K562 (cell line): ENCODE data around the gene NRCAM. TPM values are rescaled to one million over a fixed set of nuclear protein-coding genes. Genes with fewer than 3 reads are reported as not detected.

Source experiments
- CHD7 ChIP-seq: fragments of 200-600 bp; sonication (generic); IDR thresholded peaks from one replicate; pipeline ENCODE4 v1.6.1; 2012; ENCODE audit warnings: mild to moderate bottlenecking, low read depth, low read length, inconsistent platforms
- ETV1 ChIP-seq: fragments of 450-650 bp; conservative IDR thresholded peaks from 2 replicates; pipeline ENCODE4 v1.6.1; 2016; ENCODE audit warnings: missing genetic modification characterization, control low read depth, low read depth, missing compliant biosample characterization
- FOXP1 ChIP-seq: sonication (generic); formaldehyde crosslinking; IDR thresholded peaks from 2 replicates; pipeline ENCODE4 v1.8.0; 2022; ENCODE audit warnings: mild to moderate bottlenecking, missing genetic modification reagents
- HDAC3 ChIP-seq: fragments of 450-650 bp; IDR thresholded peaks from 2 replicates; pipeline ENCODE4 v1.6.1; 2018; ENCODE audit warnings: borderline replicate concordance, mild to moderate bottlenecking, moderate library complexity; ENCODE audit not compliant: partially characterized antibody
- KHSRP ChIP-seq: fragments of 450-650 bp; IDR thresholded peaks from 2 replicates; pipeline ENCODE4 v1.6.1; 2017
- LCOR ChIP-seq: sonication (generic); formaldehyde crosslinking; IDR thresholded peaks from 2 replicates; pipeline ENCODE4 v1.8.0; 2022; ENCODE audit warnings: mild to moderate bottlenecking, missing genetic modification reagents
- MYBL2 ChIP-seq, 2 experiments: fragments of 450-650 bp in 1 of 2; sonication (generic) in 1 of 2; formaldehyde crosslinking in 1 of 2; IDR thresholded peaks; 2 replicates each; pipeline versions ENCODE4 v1.6.1 to v1.8.1; 2017 to 2022; ENCODE audit warnings: borderline replicate concordance in 1 of 2, inconsistent platforms in 1 of 2, low read depth in 1 of 2, mild to moderate bottlenecking in 1 of 2, missing genetic modification reagents in 1 of 2, moderate library complexity in 1 of 2
- PATZ1 ChIP-seq: fragments of 250-450 bp; sonication (Bioruptor Pico); IDR thresholded peaks from 2 replicates; pipeline ENCODE4 v1.5.0; 2020; ENCODE audit warnings: mild to moderate bottlenecking, borderline replicate concordance
- PHB2 ChIP-seq: fragments of 450-650 bp; IDR thresholded peaks from 2 replicates; pipeline ENCODE4 v1.6.1; 2017; ENCODE audit warnings: low read depth
- SPI1 ChIP-seq: IDR thresholded peaks from 2 replicates; pipeline ENCODE4 v1.6.1; 2011; ENCODE audit warnings: low read depth, low read length, control low read depth, borderline replicate concordance
- ZBED1 ChIP-seq: IDR thresholded peaks from 2 replicates; pipeline ENCODE4 v1.6.1; 2014
- ZNF184 ChIP-seq: sonication (generic); formaldehyde crosslinking; IDR thresholded peaks from 2 replicates; pipeline ENCODE4 v1.5.0; 2020; ENCODE audit warnings: missing genetic modification reagents
- ZNF449 ChIP-seq: fragments of 250-450 bp; sonication (Bioruptor Pico); IDR thresholded peaks from 2 replicates; pipeline ENCODE4 v1.8.0; 2022; ENCODE audit warnings: moderate library complexity, mild to moderate bottlenecking, inconsistent platforms
- polyA plus RNA-seq, 8 experiments: library from polyadenylated mRNA; depleted of rRNA in 4 of 8; stranded (reverse) in 5 of 8; unstranded in 3 of 8; fragments of >200 nt; fragmentation: Nextera tagmentation in 2 of 8; fragmentation: Illumina TruSeq in 1 of 8; extraction: Ambion mirVana in 2 of 8; extraction: Trizol in 1 of 8; gene quantifications; 2 replicates each; pipeline versions ENCODE4 v1.2.1 to v1.2.3, GENCODE V29; 2011 to 2014; ENCODE audit warnings: inconsistent platforms in 1 of 8, missing spikeins in 1 of 8
- total RNA-seq, 7 experiments: library from RNA; depleted of rRNA in 6 of 7; stranded (reverse); fragments of >200 nt in 6 of 7; fragmentation: Illumina TruSeq in 2 of 7; extraction: Trizol in 2 of 7; gene quantifications; 2 replicates each; pipeline versions ENCODE4 v1.2.1 to v1.2.3, GENCODE V29; 2011 to 2021; ENCODE audit warnings: low replicate concordance in 1 of 7

NRCAM gene
- total and polyA plus RNA-seq, 9 of the 15 experiments (the other 6 are each of a cell fraction or from before 2014, with no cell fraction given), result 0.03 to 0.54 (median 0.12) TPM; not detected in 1

- TF ChIP-seq CHD7 (no peak), ETV1 (tag) (no peak), KHSRP (no peak), ZBED1 (no peak), ZNF449 (CRISPR knock-in tag) (no peak), PATZ1 (no peak), MYBL2 (IDR thresholded peaks at IDR 0.05; ENCODE audit: low read depth) (no peak), MYBL2 (CRISPR knock-in tag; IDR thresholded peaks at IDR 0.05; ENCODE audit: borderline replicate concordance) (no peak), PHB2 (no peak), SPI1 (no peak), ZNF184 (CRISPR knock-in tag) (no peak), LCOR (CRISPR knock-in tag) (no peak), FOXP1 (CRISPR knock-in tag) (no peak), HDAC3 (peak; percentile 10)
These were observed 210.6 kb downstream of the NRCAM start (continued) for GRCh38 chr7:108245523-108246226.
